Stomach (tissue), 4 donors: ENCODE results near the gene TENM4.

Source experiments
- EP300 ChIP-seq: sonication (generic); formaldehyde crosslinking; IDR thresholded peaks from one replicate; pipeline ENCODE4 v1.6.1; 2017; ENCODE audit warnings: antibody characterized with exemption
- POLR2A ChIP-seq, 4 donors: fragments of 450-650 bp; IDR thresholded peaks; one replicate each; pipeline ENCODE4 v1.6.1; 2016; ENCODE audit warnings: antibody characterized with exemption in 4 of 4, control low read depth in 2 of 4, mild to moderate bottlenecking in 1 of 4, moderate library complexity in 1 of 4
- POLR2AphosphoS5 ChIP-seq, 3 donors: sonication (generic); formaldehyde crosslinking; IDR thresholded peaks; one replicate each; pipeline ENCODE4 v1.6.1; 2016; ENCODE audit warnings: antibody characterized with exemption in 3 of 3
- TF ChIP-seq, protein P1 (sequence below), 7 experiments: fragments of 450-650 bp in 4 of 7; fragments of 200-600 bp in 3 of 7; sonication (generic) in 3 of 7; IDR thresholded peaks; one replicate each; pipeline ENCODE4 v1.5.1; 2016 to 2019; ENCODE audit warnings: antibody characterized with exemption in 7 of 7, control low read depth in 2 of 7, mild to moderate bottlenecking in 1 of 7

- TF ChIP-seq, protein P1, sequence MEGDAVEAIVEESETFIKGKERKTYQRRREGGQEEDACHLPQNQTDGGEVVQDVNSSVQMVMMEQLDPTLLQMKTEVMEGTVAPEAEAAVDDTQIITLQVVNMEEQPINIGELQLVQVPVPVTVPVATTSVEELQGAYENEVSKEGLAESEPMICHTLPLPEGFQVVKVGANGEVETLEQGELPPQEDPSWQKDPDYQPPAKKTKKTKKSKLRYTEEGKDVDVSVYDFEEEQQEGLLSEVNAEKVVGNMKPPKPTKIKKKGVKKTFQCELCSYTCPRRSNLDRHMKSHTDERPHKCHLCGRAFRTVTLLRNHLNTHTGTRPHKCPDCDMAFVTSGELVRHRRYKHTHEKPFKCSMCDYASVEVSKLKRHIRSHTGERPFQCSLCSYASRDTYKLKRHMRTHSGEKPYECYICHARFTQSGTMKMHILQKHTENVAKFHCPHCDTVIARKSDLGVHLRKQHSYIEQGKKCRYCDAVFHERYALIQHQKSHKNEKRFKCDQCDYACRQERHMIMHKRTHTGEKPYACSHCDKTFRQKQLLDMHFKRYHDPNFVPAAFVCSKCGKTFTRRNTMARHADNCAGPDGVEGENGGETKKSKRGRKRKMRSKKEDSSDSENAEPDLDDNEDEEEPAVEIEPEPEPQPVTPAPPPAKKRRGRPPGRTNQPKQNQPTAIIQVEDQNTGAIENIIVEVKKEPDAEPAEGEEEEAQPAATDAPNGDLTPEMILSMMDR (IDR thresholded peaks at IDR 0.05), result no peak
- TF ChIP-seq POLR2A (IDR thresholded peaks at IDR 0.05) (no peak), POLR2AphosphoS5 (IDR thresholded peaks at IDR 0.05) (no peak), EP300 (no peak)
Measured at GRCh38 chr11:78841456-78842060, 599.3 kb downstream of the TENM4 start.
